Mucosa of gallbladder (tissue), 1 donor: Measurements from ENCODE around the gene TUBAL3. TPM values are rescaled to one million over a fixed set of nuclear protein-coding genes. Genes with fewer than 3 reads are reported as not detected.

Experiments
- DNase-seq: peaks from one replicate; pipeline ENCODE4 v3.0.0-alpha.2; 2020; ENCODE audit warnings: low spot score
- total RNA-seq: library from RNA; stranded (reverse); gene quantifications from one replicate; pipeline ENCODE4 v1.2.1, GENCODE V29; 2021
- donor health status: DM: no; HTN: no; CAD: no.

The TUBAL3 gene
- total RNA-seq, result 0.49 TPM

GRCh38 chr10:5404208-5405041 lies at the start of gene TUBAL3:
TUBAL3 (minus strand) TSS chr10:5404828; CDS start chr10:5404792, 36 bp downstream.
- DNase-seq, result no peak

GRCh38 chr10:5453749-5454489 lies 49.3 kb upstream of the TUBAL3 start:
- DNase-seq, result no peak

GRCh38 chr10:5450605-5451384 lies 46.2 kb upstream of the TUBAL3 start:
- no peak for DNase-seq

- no peak for DNase-seq
These were observed 45.2 kb upstream of the TUBAL3 start for GRCh38 chr10:5449823-5450222.

GRCh38 chr10:5449227-5449626 lies 44.6 kb upstream of the TUBAL3 start:
- DNase-seq, result no peak

- no peak for DNase-seq
These were observed 43.8 kb upstream of the TUBAL3 start for GRCh38 chr10:5448333-5449001.

- DNase-seq, result no peak
These were observed 43.0 kb upstream of the TUBAL3 start for GRCh38 chr10:5447611-5448071.

GRCh38 chr10:5447056-5447455 lies 42.4 kb upstream of the TUBAL3 start:
- no peak for DNase-seq

- DNase-seq, result peak; percentile 95
These were observed 41.8 kb upstream of the TUBAL3 start for GRCh38 chr10:5446390-5446926.

GRCh38 chr10:5445006-5445405 lies 40.4 kb upstream of the TUBAL3 start:
- no peak for DNase-seq

GRCh38 chr10:5443429-5443828 lies 38.8 kb upstream of the TUBAL3 start:
- no peak for DNase-seq

GRCh38 chr10:5442990-5443370 lies 38.4 kb upstream of the TUBAL3 start:
- DNase-seq, result no peak

GRCh38 chr10:5442065-5442989 lies 37.7 kb upstream of the TUBAL3 start:
- DNase-seq, result peak; percentile 58

GRCh38 chr10:5441106-5441505 lies 36.5 kb upstream of the TUBAL3 start:
- no peak for DNase-seq

- no peak for DNase-seq
These were observed 35.6 kb upstream of the TUBAL3 start for GRCh38 chr10:5440206-5440605.

- no peak for DNase-seq
These were observed 30.7 kb upstream of the TUBAL3 start for GRCh38 chr10:5435328-5435727.

GRCh38 chr10:5434017-5434753 lies 29.6 kb upstream of the TUBAL3 start:
- DNase-seq, result no peak

GRCh38 chr10:5433182-5433581 lies 28.6 kb upstream of the TUBAL3 start:
- DNase-seq, result no peak

GRCh38 chr10:5428133-5428532 lies 23.5 kb upstream of the TUBAL3 start:
- DNase-seq, result no peak

GRCh38 chr10:5424751-5425150 lies 20.1 kb upstream of the TUBAL3 start:
- no peak for DNase-seq
